ENCODE data around the gene MAN1A2.

- TF ChIP-seq CTCF (IDR thresholded peaks at IDR 0.05) (no peak), POLR2A (IDR thresholded peaks at IDR 0.05) (no peak)
These were observed 202.6 kb downstream of the MAN1A2 start for GRCh38 chr1:117569856-117570255.
